Endothelial cell of umbilical vein (primary cell): ENCODE results near the gene SERPINB7. TPM values are rescaled to one million over a fixed set of nuclear protein-coding genes. Genes with fewer than 3 reads are reported as not detected.

Experiments used
- BruUV-seq: library from RNA; stranded (reverse); fragments of 400-500 nt; replicated peaks from 2 replicates; lab custom pipeline; 2021; lab: Mats Ljungman, UMichigan
- CTCF ChIA-PET: fragments of 300-600, 350-600 bp; sonication (Branson Sonifier 250); formaldehyde crosslinking; loops from one replicate; lab custom pipeline; 2021; ENCODE audit warnings: antibody characterized with exemption, inconsistent platforms; lab: Charles Lee
- POLR2A ChIA-PET: fragments of 300-600, 350-600 bp; sonication (Branson Sonifier 250); formaldehyde crosslinking; loops from one replicate; lab custom pipeline; 2021; ENCODE audit warnings: antibody characterized with exemption, inconsistent platforms; lab: Charles Lee
- DNase-seq: peaks from one replicate; pipeline ENCODE4 v3.0.0-alpha.2; 2011; ENCODE audit warnings: low read depth, low spot score
- FAIRE-seq: peaks from 2 replicates; lab custom pipeline; 2011; peaks lifted over from hg19 to GRCh38; lab: Jason Lieb, UNC
- H2AFZ ChIP-seq: 2 replicates; pipeline ENCODE4 v1.6.0; 2012; ENCODE audit warnings: low read depth, low read length, control low read depth, inconsistent platforms
- H3K27ac ChIP-seq: 2 replicates; pipeline ENCODE4 v1.5.1; 2011; ENCODE audit warnings: low read depth, mild to moderate bottlenecking, control low read depth, low read length, moderate library complexity; ENCODE audit not compliant: insufficient read depth
- H3K27me3 ChIP-seq, 2 experiments: 2 replicates each; pipeline versions ENCODE4 v1.6.0 to v1.6.1; 2011; ENCODE audit warnings: low read length in 2 of 2, mixed read lengths in 1 of 2; ENCODE audit not compliant: control insufficient read depth in 2 of 2, insufficient read depth in 2 of 2
- H3K36me3 ChIP-seq, 2 experiments: 2 replicates in 1 of 2; 3 replicates in 1 of 2; pipeline ENCODE4 v1.5.1; 2011; ENCODE audit warnings: low read length in 2 of 2, mild to moderate bottlenecking in 1 of 2, moderate library complexity in 1 of 2; ENCODE audit not compliant: control insufficient read depth in 2 of 2, insufficient read depth in 2 of 2; ENCODE audit errors: extremely low read depth in 1 of 2
- H3K4me1 ChIP-seq: 3 replicates; pipeline ENCODE4 v1.5.1; 2011; ENCODE audit warnings: mild to moderate bottlenecking, low read length; ENCODE audit not compliant: control insufficient read depth, insufficient read depth; ENCODE audit errors: extremely low read depth
- H3K4me2 ChIP-seq: 2 replicates; pipeline ENCODE4 v1.6.1; 2011; ENCODE audit warnings: low read length, control low read depth, mixed read lengths; ENCODE audit not compliant: insufficient read depth
- H3K4me3 ChIP-seq, 3 experiments: fragments of 200-600 bp in 1 of 3; sonication (generic), shearing (Covaris generic) in 1 of 3; replicated peaks in 1 of 3; 2 replicates each; pipeline ENCODE4 v1.5.1; 2011 to 2016; ENCODE audit warnings: control low read depth in 3 of 3, low read length in 3 of 3, mild to moderate bottlenecking in 2 of 3, inconsistent platforms in 1 of 3, low read depth in 1 of 3, moderate library complexity in 1 of 3; ENCODE audit not compliant: insufficient read depth in 1 of 3
- H3K79me2 ChIP-seq: 2 replicates; pipeline ENCODE4 v1.6.0; 2012; ENCODE audit warnings: low read length, inconsistent platforms; ENCODE audit not compliant: control insufficient read depth, insufficient read depth
- H3K9ac ChIP-seq: replicated peaks from 2 replicates; pipeline ENCODE3; 2011; ENCODE audit warnings: low read length, control low read depth; ENCODE audit not compliant: insufficient read depth; ENCODE audit errors: extremely low read depth
- H3K9me1 ChIP-seq: replicated peaks from 3 replicates; pipeline ENCODE4 v1.6.0; 2011; ENCODE audit warnings: mild to moderate bottlenecking, low read length; ENCODE audit not compliant: control insufficient read depth, insufficient read depth; ENCODE audit errors: extremely low read depth
- H3K9me3 ChIP-seq: replicated peaks from 2 replicates; pipeline ENCODE4 v1.5.1; 2012; ENCODE audit warnings: low read length, inconsistent platforms; ENCODE audit not compliant: control insufficient read depth, insufficient read depth
- H4K20me1 ChIP-seq: replicated peaks from 2 replicates; pipeline ENCODE3; 2011; ENCODE audit warnings: mild to moderate bottlenecking, low read length; ENCODE audit not compliant: control insufficient read depth, insufficient read depth; ENCODE audit errors: extremely low read depth
- CTCF ChIP-seq, 2 donors: IDR thresholded peaks; 1 replicate in 1 of 2; 2 replicates in 1 of 2; pipeline ENCODE4 v1.5.1; 2011; ENCODE audit warnings: low read length in 2 of 2, mild to moderate bottlenecking in 2 of 2, moderate library complexity in 2 of 2, control low read depth in 1 of 2, inconsistent platforms in 1 of 2, low read depth in 1 of 2; ENCODE audit not compliant: insufficient read depth in 1 of 2; ENCODE audit errors: extremely low read depth in 1 of 2
- GATA2 ChIP-seq: IDR thresholded peaks from 2 replicates; pipeline ENCODE4 v1.7.0; 2011; ENCODE audit warnings: low read depth, mild to moderate bottlenecking, moderate library complexity, mixed read lengths, low read length; ENCODE audit not compliant: insufficient read length, insufficient read depth
- JUN ChIP-seq: IDR thresholded peaks from 2 replicates; pipeline ENCODE4 v1.6.1; 2011; ENCODE audit warnings: borderline replicate concordance, low read depth; ENCODE audit not compliant: insufficient read length, insufficient read depth
- POLR2A ChIP-seq: IDR thresholded peaks from 2 replicates; pipeline ENCODE4 v1.6.1; 2012; ENCODE audit warnings: low read depth, mild to moderate bottlenecking, control low read depth, low read length
- dilution Hi-C: fragments of 300-500 bp; cut with MboI; formaldehyde crosslinking; loops from one replicate; pipeline ENCODE4 v1.15.0; 2019; ENCODE audit warnings: low sequenced_read_pairs; ENCODE audit not compliant: extremely low pct_ligation_motif_present
- intact Hi-C: fragments of 100-400 bp; cut with micrococcal nuclease; formaldehyde crosslinking; loops from one replicate; pipeline ENCODE4 v1.10.0; 2022
- polyA plus RNA-seq, 4 experiments: library from polyadenylated mRNA; depleted of rRNA in 3 of 4; stranded (reverse) in 3 of 4; unstranded in 1 of 4; fragments of >200 nt; gene quantifications; 2 replicates each; pipeline versions ENCODE4 v1.2.1 to v1.2.3, GENCODE V29; 2011 to 2012; ENCODE audit warnings: missing spikeins in 1 of 4
- total RNA-seq: library from RNA; stranded (reverse); gene quantifications from 2 replicates; pipeline ENCODE4 v1.2.3, GENCODE V29; 2021

The SERPINB7 gene
- total and polyA plus RNA-seq, 2 donors (not counting 3 experiments of a cell fraction or from before 2014, with no cell fraction given) = not detected

- Histone ChIP-seq H3K27me3 (peaks cover 0 to 9% of the 10 kb centered on the region in 2 experiments), H3K79me2 (no peaks in the 10 kb centered on the region), H3K4me2 (no peak overlapping the region), H3K36me3 (no peaks in the 10 kb centered on the region), H3K9me3 (no peaks in the 10 kb centered on the region), H3K9ac (no peak overlapping the region), H4K20me1 (no peaks in the 10 kb centered on the region), H3K27ac (no peak overlapping the region), H3K9me1 (no peaks in the 10 kb centered on the region), H3K4me3 (no peak overlapping the region), H2AFZ (no peak overlapping the region), H3K4me1 (no peaks in the 10 kb centered on the region)
- CTCF ChIA-PET = no interaction called here
- no peak for TF ChIP-seq CTCF (IDR thresholded peaks at IDR 0.05; ENCODE audit: extremely low read depth in 1 of 2, insufficient read depth in 1 of 2, low read depth in 1 of 2, low read length in 2 of 2)
- TF ChIP-seq GATA2 = no peak
- POLR2A ChIA-PET = no interaction called here
- DNase-seq (no peak), FAIRE-seq (no peak)
- intact Hi-C loops (no loop called here), dilution Hi-C loops (no loop called here)
- BruUV-seq = no TSS peak
Measured at GRCh38 chr18:63774511-63774910, 707 bp upstream of the SERPINB7 start.

- BruUV-seq = no TSS peak
- H2AFZ ChIP-seq = no peak overlapping the region
- H3K27me3 ChIP-seq = no peaks in the 10 kb centered on the region
- H3K9ac ChIP-seq = no peak overlapping the region
- DNase-seq (no peak), FAIRE-seq (no peak)
- no peaks in the 10 kb centered on the region for H3K4me1 ChIP-seq
- no peak overlapping the region for H3K4me3 ChIP-seq
- ChIA-PET POLR2A (no interaction called here), CTCF (interaction anchor here (0.9 to 1.2 kb wide), 3 partner anchors 9 to 262 kb away, joined by 3 read pairs; no protein-coding TSS in a partner anchor)
- H3K4me2 ChIP-seq = no peak overlapping the region
- intact Hi-C loops (no loop called here), dilution Hi-C loops (no loop called here)
- H3K9me3 ChIP-seq = no peaks in the 10 kb centered on the region
- TF ChIP-seq CTCF (IDR thresholded peaks at IDR 0.05; ENCODE audit: extremely low read depth in 1 of 2, insufficient read depth in 1 of 2, low read depth in 1 of 2, low read length in 2 of 2) (no peak), JUN (no peak), POLR2A (no peak)
- no peaks in the 10 kb centered on the region for H4K20me1 ChIP-seq
- no peaks in the 10 kb centered on the region for H3K79me2 ChIP-seq
- H3K36me3 ChIP-seq = no peaks in the 10 kb centered on the region
- H3K27ac ChIP-seq = no peak overlapping the region
- no peaks in the 10 kb centered on the region for H3K9me1 ChIP-seq
Measured at GRCh38 chr18:63779386-63779785, 4.2 kb downstream of the SERPINB7 start.
